ENCODE measurements around the gene MS4A15.

GRCh38 chr11:60744114-60744513 lies 12.6 kb upstream of the MS4A15 start:
- TF ChIP-seq RAD21 (conservative IDR thresholded peaks at IDR 0.05 in 1 of 2, IDR thresholded peaks at IDR 0.05 in 1 of 2) (no peak), POLR2A (IDR thresholded peaks at IDR 0.05; ENCODE audit: low read length) (no peak), NFE2L2 (conservative IDR thresholded peaks at IDR 0.05; ENCODE audit: low read length) (no peak), BHLHE40 (IDR thresholded peaks at IDR 0.05; ENCODE audit: low read depth, low read length) (no peak), SMC3 (IDR thresholded peaks at IDR 0.05) (no peak)
- TF ChIP-seq, protein P1, sequence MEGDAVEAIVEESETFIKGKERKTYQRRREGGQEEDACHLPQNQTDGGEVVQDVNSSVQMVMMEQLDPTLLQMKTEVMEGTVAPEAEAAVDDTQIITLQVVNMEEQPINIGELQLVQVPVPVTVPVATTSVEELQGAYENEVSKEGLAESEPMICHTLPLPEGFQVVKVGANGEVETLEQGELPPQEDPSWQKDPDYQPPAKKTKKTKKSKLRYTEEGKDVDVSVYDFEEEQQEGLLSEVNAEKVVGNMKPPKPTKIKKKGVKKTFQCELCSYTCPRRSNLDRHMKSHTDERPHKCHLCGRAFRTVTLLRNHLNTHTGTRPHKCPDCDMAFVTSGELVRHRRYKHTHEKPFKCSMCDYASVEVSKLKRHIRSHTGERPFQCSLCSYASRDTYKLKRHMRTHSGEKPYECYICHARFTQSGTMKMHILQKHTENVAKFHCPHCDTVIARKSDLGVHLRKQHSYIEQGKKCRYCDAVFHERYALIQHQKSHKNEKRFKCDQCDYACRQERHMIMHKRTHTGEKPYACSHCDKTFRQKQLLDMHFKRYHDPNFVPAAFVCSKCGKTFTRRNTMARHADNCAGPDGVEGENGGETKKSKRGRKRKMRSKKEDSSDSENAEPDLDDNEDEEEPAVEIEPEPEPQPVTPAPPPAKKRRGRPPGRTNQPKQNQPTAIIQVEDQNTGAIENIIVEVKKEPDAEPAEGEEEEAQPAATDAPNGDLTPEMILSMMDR (IDR thresholded peaks at IDR 0.05): no peak

Data from A549 (cell line).